Activated T-helper 1 cell treated with anti-CD3 and anti-CD28 coated beads, Interleukin-12 subunit alpha, Interleukin-12 subunit beta, Interleukin-2, Interleukin-4 antibody, amounts not matched to agents 30 ng/mL and 10 ng/mL and 1 ng/mL, durations not matched to agents 14 hours and 24 hours and 36 hours (primary cell): ENCODE measurements around the gene CFAP99. TPM values are rescaled to one million over a fixed set of nuclear protein-coding genes. Genes with fewer than 3 reads are reported as not detected.

ENCODE experiments used
- DNase-seq: peaks from one replicate; pipeline ENCODE4 v3.0.0; 2021; ENCODE audit warnings: low spot score
- H3K27ac Mint-ChIP-seq: one replicate; pipeline ENCODE4 v1.8.0; 2021; ENCODE audit warnings: mild to moderate bottlenecking, mixed read lengths
- H3K27me3 Mint-ChIP-seq: one replicate; pipeline ENCODE4 v1.8.0; 2022; ENCODE audit warnings: mild to moderate bottlenecking, moderate library complexity, mixed read lengths; ENCODE audit not compliant: insufficient read depth
- H3K36me3 Mint-ChIP-seq: one replicate; pipeline ENCODE4 v1.8.0; 2021; ENCODE audit warnings: low read depth, mixed read lengths
- H3K4me1 Mint-ChIP-seq: one replicate; pipeline ENCODE4 v1.8.0; 2021; ENCODE audit warnings: low read depth, mixed read lengths
- H3K4me3 Mint-ChIP-seq: one replicate; pipeline ENCODE4 v1.8.0; 2021; ENCODE audit warnings: mild to moderate bottlenecking, moderate library complexity, mixed read lengths
- H3K9me3 Mint-ChIP-seq: one replicate; pipeline ENCODE4 v1.8.0; 2021; ENCODE audit warnings: mixed read lengths
- intact Hi-C: fragments of 100-400 bp; cut with micrococcal nuclease; formaldehyde crosslinking; loops from one replicate; pipeline ENCODE4 v1.15.1; 2024
- total RNA-seq: library from RNA; stranded (reverse); gene quantifications from 2 replicates; pipeline ENCODE4 v1.2.3, GENCODE V29; 2022

Gene CFAP99
- total RNA-seq, 1 donor from 2014 or later, result not detected

GRCh38 chr4:2417765-2418649 lies 748 bp upstream of the CFAP99 start, which contains the start of gene ZFYVE28:
TSS of gene ZFYVE28 (minus strand) at chr4:2418645. CDS start at chr4:2418323, 322 bp downstream.
- Mint-ChIP-seq H3K4me3 (peak within 1 kb of the TSS; percentile 85), H3K27ac (peak within 1 kb of the TSS; percentile 82), H3K4me1 (peaks cover 48% of the 10 kb centered on the region), H3K36me3 (peaks cover 4% of the 10 kb centered on the region), H3K9me3 (no peaks in the 10 kb centered on the region), H3K27me3 (peaks cover 52% of the 10 kb centered on the region)
- no peak for DNase-seq
- intact Hi-C loops, result loop anchor here (1.0 to 10.0 kb wide), 15 partner anchors 23 to 1539 kb away; partner anchors contain the start of genes FAM193A, HAUS3, HTT and HTT-AS

GRCh38 chr4:2419814-2420213 lies 1.1 kb downstream of the CFAP99 start:
- Mint-ChIP-seq H3K4me3 (peak overlapping the region; percentile 77), H3K4me1 (peaks cover 30% of the 10 kb centered on the region), H3K36me3 (peaks cover 1% of the 10 kb centered on the region), H3K9me3 (no peaks in the 10 kb centered on the region), H3K27ac (peak overlapping the region; percentile 32), H3K27me3 (peaks cover 57% of the 10 kb centered on the region)
- intact Hi-C loops, result loop anchor here (2.0 to 10.0 kb wide), 8 partner anchors 21 to 1537 kb away; partner anchors contain the start of genes HTT, HTT-AS, NSD2 and SLBP
- no peak for DNase-seq

- Mint-ChIP-seq H3K36me3 (no peaks in the 10 kb centered on the region), H3K4me1 (peaks cover 14% of the 10 kb centered on the region), H3K4me3 (no peak overlapping the region), H3K9me3 (no peaks in the 10 kb centered on the region), H3K27me3 (peaks cover 46% of the 10 kb centered on the region), H3K27ac (no peak overlapping the region)
- DNase-seq, result no peak
- intact Hi-C loops, result no loop called here
These were observed 3.2 kb downstream of the CFAP99 start for GRCh38 chr4:2421928-2422327.

- no peak overlapping the region for H3K4me3 Mint-ChIP-seq
- no peaks in the 10 kb centered on the region for H3K9me3 Mint-ChIP-seq
- H3K36me3 Mint-ChIP-seq, result no peaks in the 10 kb centered on the region
- DNase-seq, result no peak
- H3K27me3 Mint-ChIP-seq, result peaks cover 41% of the 10 kb centered on the region
- no peak overlapping the region for H3K27ac Mint-ChIP-seq
- H3K4me1 Mint-ChIP-seq, result peaks cover 14% of the 10 kb centered on the region
- intact Hi-C loops, result no loop called here
These were observed 4.3 kb downstream of the CFAP99 start for GRCh38 chr4:2423066-2423465.

- Mint-ChIP-seq H3K27me3 (peaks cover 41% of the 10 kb centered on the region), H3K4me1 (peaks cover 14% of the 10 kb centered on the region), H3K9me3 (no peaks in the 10 kb centered on the region), H3K4me3 (no peak overlapping the region), H3K36me3 (no peaks in the 10 kb centered on the region), H3K27ac (no peak overlapping the region)
- intact Hi-C loops, result no loop called here
- no peak for DNase-seq
These were observed 4.9 kb downstream of the CFAP99 start for GRCh38 chr4:2423695-2424094.

GRCh38 chr4:2424581-2424980 lies 5.8 kb downstream of the CFAP99 start:
- Mint-ChIP-seq H3K9me3 (no peaks in the 10 kb centered on the region), H3K4me1 (peaks cover 7% of the 10 kb centered on the region), H3K27ac (no peak overlapping the region), H3K36me3 (no peaks in the 10 kb centered on the region), H3K27me3 (peaks cover 35% of the 10 kb centered on the region), H3K4me3 (no peak overlapping the region)
- DNase-seq, result no peak
- intact Hi-C loops, result no loop called here

GRCh38 chr4:2425386-2426068 lies 6.8 kb downstream of the CFAP99 start:
- Mint-ChIP-seq H3K4me3 (no peak overlapping the region), H3K36me3 (no peaks in the 10 kb centered on the region), H3K27me3 (peaks cover 26% of the 10 kb centered on the region), H3K4me1 (no peaks in the 10 kb centered on the region), H3K9me3 (no peaks in the 10 kb centered on the region), H3K27ac (no peak overlapping the region)
- intact Hi-C loops, result no loop called here
- DNase-seq, result no peak

GRCh38 chr4:2426069-2426397 lies 7.3 kb downstream of the CFAP99 start:
- no peaks in the 10 kb centered on the region for H3K4me1 Mint-ChIP-seq
- no peak overlapping the region for H3K4me3 Mint-ChIP-seq
- no peaks in the 10 kb centered on the region for H3K9me3 Mint-ChIP-seq
- no peak overlapping the region for H3K27ac Mint-ChIP-seq
- intact Hi-C loops, result no loop called here
- DNase-seq, result no peak
- no peaks in the 10 kb centered on the region for H3K36me3 Mint-ChIP-seq
- H3K27me3 Mint-ChIP-seq, result peaks cover 21% of the 10 kb centered on the region

GRCh38 chr4:2426711-2427275 lies 8.0 kb downstream of the CFAP99 start:
- Mint-ChIP-seq H3K4me1 (no peaks in the 10 kb centered on the region), H3K4me3 (no peak overlapping the region), H3K36me3 (no peaks in the 10 kb centered on the region), H3K27ac (no peak overlapping the region), H3K27me3 (peaks cover 14% of the 10 kb centered on the region), H3K9me3 (no peaks in the 10 kb centered on the region)
- intact Hi-C loops, result no loop called here
- DNase-seq, result no peak

- Mint-ChIP-seq H3K27me3 (peaks cover 6% of the 10 kb centered on the region), H3K9me3 (no peaks in the 10 kb centered on the region), H3K27ac (no peak overlapping the region), H3K4me3 (no peak overlapping the region), H3K36me3 (no peaks in the 10 kb centered on the region), H3K4me1 (no peaks in the 10 kb centered on the region)
- DNase-seq, result no peak
- intact Hi-C loops, result no loop called here
These were observed 8.9 kb downstream of the CFAP99 start for GRCh38 chr4:2427383-2428334.

GRCh38 chr4:2428496-2429213 lies 9.9 kb downstream of the CFAP99 start:
- no peaks in the 10 kb centered on the region for H3K36me3 Mint-ChIP-seq
- H3K27ac Mint-ChIP-seq, result no peak overlapping the region
- DNase-seq, result no peak
- peaks cover 2% of the 10 kb centered on the region for H3K27me3 Mint-ChIP-seq
- intact Hi-C loops, result no loop called here
- H3K4me1 Mint-ChIP-seq, result no peaks in the 10 kb centered on the region
- H3K4me3 Mint-ChIP-seq, result no peak overlapping the region
- H3K9me3 Mint-ChIP-seq, result no peaks in the 10 kb centered on the region
